ENCODE results near the gene ITPKC. TPM values are rescaled to one million over a fixed set of nuclear protein-coding genes. Genes with fewer than 3 reads are reported as not detected.
A peak's percentile ranks its signal among the peaks of the same experiment; 100 is the strongest.
"Not testable (repeated sequence)": the region's sequence is repeated elsewhere in the genome, so short reads cannot be mapped to it uniquely, and the experiment has no call there.

ITPKC gene
- total RNA-seq, 1 donor from 2014 or later, result 13.8 TPM

DNA sequence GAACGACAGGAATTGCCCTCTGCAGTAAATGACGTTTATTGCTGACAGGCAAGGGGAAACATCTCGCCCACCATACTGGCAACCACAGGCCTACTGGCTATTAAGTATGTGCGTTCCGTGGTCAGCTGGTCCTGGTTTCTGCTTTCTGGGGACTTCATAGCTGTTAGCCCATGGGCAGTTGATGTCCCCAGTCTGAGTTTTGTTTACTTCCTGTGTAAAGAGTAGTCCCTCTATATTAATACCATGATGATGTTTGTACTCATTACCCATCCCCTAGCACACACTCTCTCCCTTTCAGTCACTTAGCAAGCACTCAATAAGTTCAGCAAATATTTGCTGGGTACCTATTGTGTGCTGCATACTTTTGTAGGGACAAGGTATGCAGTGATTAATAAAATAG lies 52.0 kb downstream of the ITPKC start:
- DNase-seq, result no peak
- TF ChIP-seq, protein P1, sequence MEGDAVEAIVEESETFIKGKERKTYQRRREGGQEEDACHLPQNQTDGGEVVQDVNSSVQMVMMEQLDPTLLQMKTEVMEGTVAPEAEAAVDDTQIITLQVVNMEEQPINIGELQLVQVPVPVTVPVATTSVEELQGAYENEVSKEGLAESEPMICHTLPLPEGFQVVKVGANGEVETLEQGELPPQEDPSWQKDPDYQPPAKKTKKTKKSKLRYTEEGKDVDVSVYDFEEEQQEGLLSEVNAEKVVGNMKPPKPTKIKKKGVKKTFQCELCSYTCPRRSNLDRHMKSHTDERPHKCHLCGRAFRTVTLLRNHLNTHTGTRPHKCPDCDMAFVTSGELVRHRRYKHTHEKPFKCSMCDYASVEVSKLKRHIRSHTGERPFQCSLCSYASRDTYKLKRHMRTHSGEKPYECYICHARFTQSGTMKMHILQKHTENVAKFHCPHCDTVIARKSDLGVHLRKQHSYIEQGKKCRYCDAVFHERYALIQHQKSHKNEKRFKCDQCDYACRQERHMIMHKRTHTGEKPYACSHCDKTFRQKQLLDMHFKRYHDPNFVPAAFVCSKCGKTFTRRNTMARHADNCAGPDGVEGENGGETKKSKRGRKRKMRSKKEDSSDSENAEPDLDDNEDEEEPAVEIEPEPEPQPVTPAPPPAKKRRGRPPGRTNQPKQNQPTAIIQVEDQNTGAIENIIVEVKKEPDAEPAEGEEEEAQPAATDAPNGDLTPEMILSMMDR (IDR thresholded peaks at IDR 0.05; ENCODE audit: partially characterized antibody, unreplicated experiment), result no peak
- Mint-ChIP-seq H3K4me3 (ENCODE audit: unreplicated experiment) (no peak overlapping the region), H3K27ac (ENCODE audit: unreplicated experiment) (no peak overlapping the region), H3K9me3 (ENCODE audit: unreplicated experiment) (no peaks in the 10 kb centered on the region), H3K27me3 (ENCODE audit: unreplicated experiment) (peaks cover 2% of the 10 kb centered on the region), H3K4me1 (ENCODE audit: low read depth, unreplicated experiment) (no peaks in the 10 kb centered on the region), H3K36me3 (ENCODE audit: unreplicated experiment) (peaks cover 6% of the 10 kb centered on the region)

DNA sequence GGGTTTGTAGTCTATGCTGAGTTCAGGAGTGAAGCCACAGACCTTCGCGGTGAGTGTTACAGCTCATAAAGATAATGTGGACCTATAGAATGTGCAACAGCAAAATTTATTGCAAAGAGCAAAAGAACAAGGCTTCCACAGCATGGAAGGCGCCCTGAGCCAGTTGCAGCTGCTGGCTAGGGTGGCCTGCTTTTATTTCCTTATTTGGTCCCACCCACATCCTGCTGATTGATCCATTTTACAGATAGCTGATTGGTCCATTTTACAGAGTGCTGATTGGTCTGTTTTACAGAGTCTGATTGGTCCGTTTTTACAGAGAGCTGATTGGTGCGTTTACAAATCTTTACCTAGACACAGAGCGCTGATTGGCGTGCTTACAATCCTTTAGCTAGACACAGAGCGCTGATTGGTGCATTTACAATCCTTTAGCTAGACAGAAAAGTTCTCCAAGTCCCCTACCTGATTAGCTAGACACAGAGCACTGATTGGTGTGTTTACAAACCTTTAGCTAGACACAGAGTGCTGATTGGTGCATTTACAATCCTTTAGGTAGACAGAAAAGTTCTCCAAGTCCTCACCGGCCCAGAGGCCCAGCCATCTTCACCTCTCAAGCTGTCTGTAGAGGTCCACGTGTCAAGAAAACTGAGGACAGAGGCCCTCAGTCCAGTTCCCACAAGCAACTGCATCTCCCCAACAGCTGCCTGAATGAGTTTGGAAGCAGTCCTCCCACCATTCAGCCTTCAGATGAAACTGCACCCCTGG lies 54.4 kb downstream of the ITPKC start:
- not testable (repeated sequence) for H3K27me3 Mint-ChIP-seq (ENCODE audit: unreplicated experiment); H3K4me1 Mint-ChIP-seq (ENCODE audit: low read depth, unreplicated experiment); H3K36me3 Mint-ChIP-seq (ENCODE audit: unreplicated experiment); H3K9me3 Mint-ChIP-seq (ENCODE audit: unreplicated experiment); H3K4me3 Mint-ChIP-seq (ENCODE audit: unreplicated experiment); DNase-seq
- peak overlapping the region; percentile 0 for H3K27ac Mint-ChIP-seq (ENCODE audit: unreplicated experiment)

DNA sequence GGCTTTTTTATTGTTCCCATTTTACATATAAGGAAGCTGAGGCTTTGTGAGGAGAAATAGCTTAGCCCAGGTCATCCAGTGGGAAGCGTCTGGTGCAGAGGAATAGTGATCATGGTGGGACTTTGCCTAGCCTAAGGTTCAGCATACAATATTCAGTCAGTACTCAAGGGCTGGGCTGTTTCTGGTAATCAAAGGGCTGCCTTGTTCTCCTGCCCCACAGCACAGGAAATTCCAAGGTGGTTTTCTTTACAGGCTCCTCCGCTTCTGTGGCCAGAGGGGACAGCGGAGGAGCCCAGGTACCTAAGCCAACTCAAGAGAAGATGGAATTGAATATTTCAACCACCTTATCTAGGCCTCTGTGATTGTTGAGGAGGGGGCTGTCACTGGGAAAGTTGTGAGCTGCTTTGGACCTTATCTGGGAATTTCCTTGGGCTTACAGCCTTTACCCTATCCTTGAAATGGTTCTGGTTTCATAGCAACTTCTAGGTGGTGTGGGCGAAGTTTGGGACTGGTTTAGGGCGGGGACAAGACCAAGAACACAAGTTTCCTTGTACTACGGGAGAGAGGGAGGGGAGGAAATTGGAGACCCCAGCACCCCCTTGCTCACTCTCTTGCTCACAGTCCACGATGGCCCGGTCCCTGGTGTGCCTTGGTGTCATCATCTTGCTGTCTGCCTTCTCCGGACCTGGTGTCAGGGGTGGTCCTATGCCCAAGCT lies 58.2 kb downstream of the ITPKC start, which contains the start of gene MIA:
TSS of gene MIA (plus strand) at position 606 of the 716 bp plus-strand sequence. CDS start at position 628, 22 bp downstream.
- TF ChIP-seq, protein P1 (IDR thresholded peaks at IDR 0.05; ENCODE audit: partially characterized antibody, unreplicated experiment), result no peak
- H3K4me3 Mint-ChIP-seq (ENCODE audit: unreplicated experiment), result no peak within 1 kb of the TSS
- no peak for DNase-seq
- H3K9me3 Mint-ChIP-seq (ENCODE audit: unreplicated experiment), result peaks cover 12% of the 10 kb centered on the region
- peaks cover 7% of the 10 kb centered on the region for H3K4me1 Mint-ChIP-seq (ENCODE audit: low read depth, unreplicated experiment)
- H3K27me3 Mint-ChIP-seq (ENCODE audit: unreplicated experiment), result peaks cover 4% of the 10 kb centered on the region
- no peak within 1 kb of the TSS for H3K27ac Mint-ChIP-seq (ENCODE audit: unreplicated experiment)
- H3K36me3 Mint-ChIP-seq (ENCODE audit: unreplicated experiment), result no peaks in the 10 kb centered on the region

DNA sequence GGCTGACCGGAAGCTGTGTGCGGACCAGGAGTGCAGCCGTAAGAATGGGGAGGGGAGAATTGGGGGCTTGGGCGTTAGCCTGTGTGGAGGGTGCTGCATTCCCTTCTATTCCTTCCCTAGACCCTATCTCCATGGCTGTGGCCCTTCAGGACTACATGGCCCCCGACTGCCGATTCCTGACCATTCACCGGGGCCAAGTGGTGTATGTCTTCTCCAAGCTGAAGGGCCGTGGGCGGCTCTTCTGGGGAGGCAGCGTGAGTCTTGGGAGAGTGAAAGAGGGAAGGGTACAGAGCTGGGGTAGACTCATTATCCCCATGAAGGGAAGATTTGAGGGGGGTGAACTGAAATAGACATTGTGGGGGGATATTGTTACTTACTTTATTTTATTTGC lies 58.7 kb downstream of the ITPKC start:
- DNase-seq, result no peak
- Mint-ChIP-seq H3K9me3 (ENCODE audit: unreplicated experiment) (peaks cover 13% of the 10 kb centered on the region), H3K4me1 (ENCODE audit: low read depth, unreplicated experiment) (peaks cover 7% of the 10 kb centered on the region), H3K27me3 (ENCODE audit: unreplicated experiment) (peaks cover 4% of the 10 kb centered on the region), H3K36me3 (ENCODE audit: unreplicated experiment) (no peaks in the 10 kb centered on the region), H3K27ac (ENCODE audit: unreplicated experiment) (no peak overlapping the region), H3K4me3 (ENCODE audit: unreplicated experiment) (no peak overlapping the region)
- TF ChIP-seq, protein P1 (IDR thresholded peaks at IDR 0.05; ENCODE audit: partially characterized antibody, unreplicated experiment), result no peak

DNA sequence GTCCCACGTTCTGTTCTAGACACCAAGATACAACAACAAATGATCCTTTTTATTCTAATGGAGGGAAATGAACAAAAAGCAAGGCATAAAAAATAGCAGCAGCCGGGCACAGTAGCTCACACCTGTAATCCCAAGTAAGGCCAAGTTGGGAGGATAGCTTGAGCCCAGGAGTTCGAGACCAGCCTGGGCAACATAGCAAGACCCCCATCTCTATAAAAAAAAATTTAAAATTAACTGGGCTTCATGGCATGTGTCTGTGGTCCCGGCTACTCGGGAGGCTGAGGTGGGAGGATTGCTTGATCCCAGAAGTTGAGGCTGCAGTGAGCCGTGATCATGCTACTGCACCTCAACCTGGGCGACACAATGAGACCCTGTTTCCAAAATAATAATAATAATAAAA lies 59.5 kb downstream of the ITPKC start:
- Mint-ChIP-seq H3K36me3 (ENCODE audit: unreplicated experiment) (no peaks in the 10 kb centered on the region), H3K27me3 (ENCODE audit: unreplicated experiment) (peaks cover 4% of the 10 kb centered on the region), H3K9me3 (ENCODE audit: unreplicated experiment) (peaks cover 13% of the 10 kb centered on the region), H3K4me1 (ENCODE audit: low read depth, unreplicated experiment) (peaks cover 7% of the 10 kb centered on the region), H3K4me3 (ENCODE audit: unreplicated experiment) (no peak overlapping the region), H3K27ac (ENCODE audit: unreplicated experiment) (peak overlapping the region; percentile 99)
- TF ChIP-seq, protein P1 (IDR thresholded peaks at IDR 0.05; ENCODE audit: partially characterized antibody, unreplicated experiment), result no peak
- no peak for DNase-seq
